Stimulated activated CD8-positive, alpha-beta memory T cell treated with anti-CD3 and anti-CD28 coated beads, Interleukin-15, amount 100 ng/mL, for 24 hours (primary cell): ENCODE measurements around the gene ATG4D.
"Not testable (repeated sequence)": the region's sequence is repeated elsewhere in the genome, so short reads cannot be mapped to it uniquely, and the experiment has no call there.

Experiments used
- DNase-seq: peaks from one replicate; pipeline ENCODE4 v3.0.0-alpha.2; 2020; ENCODE audit warnings: low read depth

Gene ATG4D

GRCh38 chr19:10519421-10519820 lies 24.3 kb upstream of the ATG4D start:
- no peak for DNase-seq

GRCh38 chr19:10520652-10521318 lies 22.9 kb upstream of the ATG4D start:
- no peak for DNase-seq

GRCh38 chr19:10521461-10522171 lies 22.1 kb upstream of the ATG4D start:
- DNase-seq: no peak

- DNase-seq: no peak
Measured at GRCh38 chr19:10523135-10523636, 20.5 kb upstream of the ATG4D start.

- DNase-seq: no peak
Measured at GRCh38 chr19:10525636-10526035, 18.1 kb upstream of the ATG4D start.

- DNase-seq: not testable (repeated sequence)
Measured at GRCh38 chr19:10526887-10527286, 16.8 kb upstream of the ATG4D start.

- no peak for DNase-seq
Measured at GRCh38 chr19:10532457-10532856, 11.2 kb upstream of the ATG4D start.

- DNase-seq: no peak
Measured at GRCh38 chr19:10533646-10534386, 9.9 kb upstream of the ATG4D start.

GRCh38 chr19:10535613-10536012 lies 8.1 kb upstream of the ATG4D start:
- no peak for DNase-seq

- DNase-seq: no peak
Measured at GRCh38 chr19:10537668-10538067, 6.0 kb upstream of the ATG4D start.

GRCh38 chr19:10538204-10538983 lies 5.3 kb upstream of the ATG4D start:
- DNase-seq: no peak

GRCh38 chr19:10539016-10539415 lies 4.7 kb upstream of the ATG4D start:
- DNase-seq: not testable (repeated sequence)

GRCh38 chr19:10543059-10543419 lies 665 bp upstream of the ATG4D start:
- no peak for DNase-seq

GRCh38 chr19:10544242-10544752 lies 593 bp downstream of the ATG4D start:
- no peak for DNase-seq

- no peak for DNase-seq
Measured at GRCh38 chr19:10544753-10545251, 1.1 kb downstream of the ATG4D start.

GRCh38 chr19:10546817-10547216 lies 3.1 kb downstream of the ATG4D start:
- DNase-seq: no peak

GRCh38 chr19:10548746-10549276 lies 5.1 kb downstream of the ATG4D start:
- DNase-seq: no peak

- DNase-seq: no peak
Measured at GRCh38 chr19:10549733-10550132, 6.0 kb downstream of the ATG4D start.

GRCh38 chr19:10550336-10550735 lies 6.6 kb downstream of the ATG4D start:
- no peak for DNase-seq

GRCh38 chr19:10551006-10551405 lies 7.3 kb downstream of the ATG4D start:
- DNase-seq: not testable (repeated sequence)

- DNase-seq: no peak
Measured at GRCh38 chr19:10551698-10552301, 8.1 kb downstream of the ATG4D start.
